K562 (cell line): ENCODE results near the gene CCDC88C. TPM values are rescaled to one million over a fixed set of nuclear protein-coding genes. Genes with fewer than 3 reads are reported as not detected.

Experiments
- NONO ChIP-seq, 2 experiments: fragments of 200-400 bp in 1 of 2; fragments of 450-650 bp in 1 of 2; formaldehyde crosslinking in 1 of 2; IDR thresholded peaks; 2 replicates each; pipeline ENCODE4 v1.6.1; 2017; ENCODE audit warnings: low read depth in 2 of 2, mild to moderate bottlenecking in 2 of 2, moderate library complexity in 2 of 2, low read length in 1 of 2
- TEAD4 ChIP-seq, 2 experiments: sonication (generic) in 1 of 2; formaldehyde crosslinking in 1 of 2; IDR thresholded peaks; 2 replicates each; pipeline versions ENCODE4 v1.6.1 to v1.8.0; 2012 to 2022; ENCODE audit warnings: borderline replicate concordance in 1 of 2, inconsistent platforms in 1 of 2, low read length in 1 of 2, mild to moderate bottlenecking in 1 of 2, missing genetic modification reagents in 1 of 2
- ZNF76 ChIP-seq: fragments of 250-450 bp; sonication (Bioruptor Pico); IDR thresholded peaks from 2 replicates; pipeline ENCODE4 v1.4.0; 2020; ENCODE audit warnings: mild to moderate bottlenecking, moderate library complexity, borderline replicate concordance
- polyA plus RNA-seq, 8 experiments: library from polyadenylated mRNA; depleted of rRNA in 4 of 8; stranded (reverse) in 5 of 8; unstranded in 3 of 8; fragments of >200 nt; fragmentation: Nextera tagmentation in 2 of 8; fragmentation: Illumina TruSeq in 1 of 8; extraction: Ambion mirVana in 2 of 8; extraction: Trizol in 1 of 8; gene quantifications; 2 replicates each; pipeline versions ENCODE4 v1.2.1 to v1.2.3, GENCODE V29; 2011 to 2014; ENCODE audit warnings: inconsistent platforms in 1 of 8, missing spikeins in 1 of 8
- total RNA-seq, 7 experiments: library from RNA; depleted of rRNA in 6 of 7; stranded (reverse); fragments of >200 nt in 6 of 7; fragmentation: Illumina TruSeq in 2 of 7; extraction: Trizol in 2 of 7; gene quantifications; 2 replicates each; pipeline versions ENCODE4 v1.2.1 to v1.2.3, GENCODE V29; 2011 to 2021; ENCODE audit warnings: low replicate concordance in 1 of 7
- TF ChIP-seq, protein P1 (sequence below), 2 experiments: fragments of 450-650 bp in 1 of 2; IDR thresholded peaks; 2 replicates each; pipeline ENCODE4 v1.6.1; 2011 to 2017; ENCODE audit warnings: low read depth in 2 of 2, antibody characterized with exemption in 1 of 2, borderline replicate concordance in 1 of 2, low read length in 1 of 2, mild to moderate bottlenecking in 1 of 2, mixed read lengths in 1 of 2; ENCODE audit not compliant: control insufficient read depth in 1 of 2
- TF ChIP-seq, protein P2 (sequence below): fragments of 450-650 bp; IDR thresholded peaks from 2 replicates; pipeline ENCODE4 v1.7.1; 2018; ENCODE audit warnings: mild to moderate bottlenecking, low read depth; ENCODE audit not compliant: partially characterized antibody
- TF ChIP-seq, protein P3 (sequence below): IDR thresholded peaks from 2 replicates; pipeline ENCODE4 v1.6.1; 2016; ENCODE audit warnings: missing genetic modification characterization, missing compliant biosample characterization
- TF ChIP-seq, protein P4 (sequence below): sonication (generic); formaldehyde crosslinking; IDR thresholded peaks from 2 replicates; pipeline ENCODE4 v1.8.1; 2023; ENCODE audit warnings: missing genetic modification reagents, mild to moderate bottlenecking, borderline replicate concordance

The CCDC88C gene
- total and polyA plus RNA-seq, 9 of the 15 experiments (the other 6 are each of a cell fraction or from before 2014, with no cell fraction given) = 0.62 to 22.5 (median 10.7) TPM

DNA sequence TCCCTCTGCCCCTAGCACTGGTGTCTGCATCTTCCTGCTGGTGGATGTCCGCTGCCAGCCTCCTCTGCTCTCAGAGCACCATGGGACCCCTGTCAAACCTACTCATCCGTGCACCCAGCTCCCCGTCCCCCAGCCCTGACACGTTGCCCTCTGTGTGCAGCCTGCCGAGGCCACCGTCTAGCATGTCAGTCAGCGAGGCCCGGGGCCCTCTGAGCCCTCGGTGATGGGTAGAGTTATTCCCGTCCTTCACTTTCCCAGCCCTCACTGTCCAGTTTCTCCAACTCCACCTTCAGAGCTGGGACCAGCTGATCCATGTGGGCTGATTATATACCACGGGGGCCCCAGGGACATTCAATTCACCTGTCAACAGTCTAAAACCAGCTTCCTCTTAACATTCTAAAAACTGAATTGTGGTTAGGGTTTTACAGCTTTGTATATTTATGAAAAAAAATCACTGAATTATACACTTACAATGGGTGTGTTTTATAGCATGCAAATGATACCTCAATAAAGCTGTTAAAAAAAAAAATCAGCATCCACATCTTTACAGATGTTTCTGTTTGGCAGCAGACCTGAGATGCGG lies 61.3 kb downstream of the CCDC88C start (continued):
- TF ChIP-seq, protein P1, sequence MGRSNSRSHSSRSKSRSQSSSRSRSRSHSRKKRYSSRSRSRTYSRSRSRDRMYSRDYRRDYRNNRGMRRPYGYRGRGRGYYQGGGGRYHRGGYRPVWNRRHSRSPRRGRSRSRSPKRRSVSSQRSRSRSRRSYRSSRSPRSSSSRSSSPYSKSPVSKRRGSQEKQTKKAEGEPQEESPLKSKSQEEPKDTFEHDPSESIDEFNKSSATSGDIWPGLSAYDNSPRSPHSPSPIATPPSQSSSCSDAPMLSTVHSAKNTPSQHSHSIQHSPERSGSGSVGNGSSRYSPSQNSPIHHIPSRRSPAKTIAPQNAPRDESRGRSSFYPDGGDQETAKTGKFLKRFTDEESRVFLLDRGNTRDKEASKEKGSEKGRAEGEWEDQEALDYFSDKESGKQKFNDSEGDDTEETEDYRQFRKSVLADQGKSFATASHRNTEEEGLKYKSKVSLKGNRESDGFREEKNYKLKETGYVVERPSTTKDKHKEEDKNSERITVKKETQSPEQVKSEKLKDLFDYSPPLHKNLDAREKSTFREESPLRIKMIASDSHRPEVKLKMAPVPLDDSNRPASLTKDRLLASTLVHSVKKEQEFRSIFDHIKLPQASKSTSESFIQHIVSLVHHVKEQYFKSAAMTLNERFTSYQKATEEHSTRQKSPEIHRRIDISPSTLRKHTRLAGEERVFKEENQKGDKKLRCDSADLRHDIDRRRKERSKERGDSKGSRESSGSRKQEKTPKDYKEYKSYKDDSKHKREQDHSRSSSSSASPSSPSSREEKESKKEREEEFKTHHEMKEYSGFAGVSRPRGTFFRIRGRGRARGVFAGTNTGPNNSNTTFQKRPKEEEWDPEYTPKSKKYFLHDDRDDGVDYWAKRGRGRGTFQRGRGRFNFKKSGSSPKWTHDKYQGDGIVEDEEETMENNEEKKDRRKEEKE (IDR thresholded peaks at IDR 0.05; ENCODE audit: borderline replicate concordance in 1 of 2, control insufficient read depth in 1 of 2, low read depth in 2 of 2, low read length in 1 of 2) = no peak
- TF ChIP-seq ZNF76 (CRISPR knock-in tag) (no peak), NONO (IDR thresholded peaks at IDR 0.05; ENCODE audit: low read depth in 2 of 2, low read length in 1 of 2) (no peak), TEAD4 (IDR thresholded peaks at IDR 0.05; ENCODE audit: low read length) (no peak), TEAD4 (CRISPR knock-in tag; IDR thresholded peaks at IDR 0.05; ENCODE audit: borderline replicate concordance) (no peak)
- TF ChIP-seq, protein P2, sequence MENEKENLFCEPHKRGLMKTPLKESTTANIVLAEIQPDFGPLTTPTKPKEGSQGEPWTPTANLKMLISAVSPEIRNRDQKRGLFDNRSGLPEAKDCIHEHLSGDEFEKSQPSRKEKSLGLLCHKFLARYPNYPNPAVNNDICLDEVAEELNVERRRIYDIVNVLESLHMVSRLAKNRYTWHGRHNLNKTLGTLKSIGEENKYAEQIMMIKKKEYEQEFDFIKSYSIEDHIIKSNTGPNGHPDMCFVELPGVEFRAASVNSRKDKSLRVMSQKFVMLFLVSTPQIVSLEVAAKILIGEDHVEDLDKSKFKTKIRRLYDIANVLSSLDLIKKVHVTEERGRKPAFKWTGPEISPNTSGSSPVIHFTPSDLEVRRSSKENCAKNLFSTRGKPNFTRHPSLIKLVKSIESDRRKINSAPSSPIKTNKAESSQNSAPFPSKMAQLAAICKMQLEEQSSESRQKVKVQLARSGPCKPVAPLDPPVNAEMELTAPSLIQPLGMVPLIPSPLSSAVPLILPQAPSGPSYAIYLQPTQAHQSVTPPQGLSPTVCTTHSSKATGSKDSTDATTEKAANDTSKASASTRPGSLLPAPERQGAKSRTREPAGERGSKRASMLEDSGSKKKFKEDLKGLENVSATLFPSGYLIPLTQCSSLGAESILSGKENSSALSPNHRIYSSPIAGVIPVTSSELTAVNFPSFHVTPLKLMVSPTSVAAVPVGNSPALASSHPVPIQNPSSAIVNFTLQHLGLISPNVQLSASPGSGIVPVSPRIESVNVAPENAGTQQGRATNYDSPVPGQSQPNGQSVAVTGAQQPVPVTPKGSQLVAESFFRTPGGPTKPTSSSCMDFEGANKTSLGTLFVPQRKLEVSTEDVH = no peak
- TF ChIP-seq, protein P3, sequence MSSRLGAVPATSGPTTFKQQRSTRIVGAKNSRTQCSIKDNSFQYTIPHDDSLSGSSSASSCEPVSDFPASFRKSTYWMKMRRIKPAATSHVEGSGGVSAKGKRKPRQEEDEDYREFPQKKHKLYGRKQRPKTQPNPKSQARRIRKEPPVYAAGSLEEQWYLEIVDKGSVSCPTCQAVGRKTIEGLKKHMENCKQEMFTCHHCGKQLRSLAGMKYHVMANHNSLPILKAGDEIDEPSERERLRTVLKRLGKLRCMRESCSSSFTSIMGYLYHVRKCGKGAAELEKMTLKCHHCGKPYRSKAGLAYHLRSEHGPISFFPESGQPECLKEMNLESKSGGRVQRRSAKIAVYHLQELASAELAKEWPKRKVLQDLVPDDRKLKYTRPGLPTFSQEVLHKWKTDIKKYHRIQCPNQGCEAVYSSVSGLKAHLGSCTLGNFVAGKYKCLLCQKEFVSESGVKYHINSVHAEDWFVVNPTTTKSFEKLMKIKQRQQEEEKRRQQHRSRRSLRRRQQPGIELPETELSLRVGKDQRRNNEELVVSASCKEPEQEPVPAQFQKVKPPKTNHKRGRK (tag) = no peak
- TF ChIP-seq, protein P4, sequence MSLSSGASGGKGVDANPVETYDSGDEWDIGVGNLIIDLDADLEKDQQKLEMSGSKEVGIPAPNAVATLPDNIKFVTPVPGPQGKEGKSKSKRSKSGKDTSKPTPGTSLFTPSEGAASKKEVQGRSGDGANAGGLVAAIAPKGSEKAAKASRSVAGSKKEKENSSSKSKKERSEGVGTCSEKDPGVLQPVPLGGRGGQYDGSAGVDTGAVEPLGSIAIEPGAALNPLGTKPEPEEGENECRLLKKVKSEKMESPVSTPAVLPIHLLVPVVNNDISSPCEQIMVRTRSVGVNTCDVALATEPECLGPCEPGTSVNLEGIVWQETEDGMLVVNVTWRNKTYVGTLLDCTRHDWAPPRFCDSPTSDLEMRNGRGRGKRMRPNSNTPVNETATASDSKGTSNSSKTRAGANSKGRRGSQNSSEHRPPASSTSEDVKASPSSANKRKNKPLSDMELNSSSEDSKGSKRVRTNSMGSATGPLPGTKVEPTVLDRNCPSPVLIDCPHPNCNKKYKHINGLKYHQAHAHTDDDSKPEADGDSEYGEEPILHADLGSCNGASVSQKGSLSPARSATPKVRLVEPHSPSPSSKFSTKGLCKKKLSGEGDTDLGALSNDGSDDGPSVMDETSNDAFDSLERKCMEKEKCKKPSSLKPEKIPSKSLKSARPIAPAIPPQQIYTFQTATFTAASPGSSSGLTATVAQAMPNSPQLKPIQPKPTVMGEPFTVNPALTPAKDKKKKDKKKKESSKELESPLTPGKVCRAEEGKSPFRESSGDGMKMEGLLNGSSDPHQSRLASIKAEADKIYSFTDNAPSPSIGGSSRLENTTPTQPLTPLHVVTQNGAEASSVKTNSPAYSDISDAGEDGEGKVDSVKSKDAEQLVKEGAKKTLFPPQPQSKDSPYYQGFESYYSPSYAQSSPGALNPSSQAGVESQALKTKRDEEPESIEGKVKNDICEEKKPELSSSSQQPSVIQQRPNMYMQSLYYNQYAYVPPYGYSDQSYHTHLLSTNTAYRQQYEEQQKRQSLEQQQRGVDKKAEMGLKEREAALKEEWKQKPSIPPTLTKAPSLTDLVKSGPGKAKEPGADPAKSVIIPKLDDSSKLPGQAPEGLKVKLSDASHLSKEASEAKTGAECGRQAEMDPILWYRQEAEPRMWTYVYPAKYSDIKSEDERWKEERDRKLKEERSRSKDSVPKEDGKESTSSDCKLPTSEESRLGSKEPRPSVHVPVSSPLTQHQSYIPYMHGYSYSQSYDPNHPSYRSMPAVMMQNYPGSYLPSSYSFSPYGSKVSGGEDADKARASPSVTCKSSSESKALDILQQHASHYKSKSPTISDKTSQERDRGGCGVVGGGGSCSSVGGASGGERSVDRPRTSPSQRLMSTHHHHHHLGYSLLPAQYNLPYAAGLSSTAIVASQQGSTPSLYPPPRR (CRISPR knock-in tag) = no peak
